Adipocyte (in vitro differentiated cells): Measurements from ENCODE around the gene OR10AG1.

ENCODE experiments used
- DNase-seq: peaks from one replicate; pipeline ENCODE4 v3.0.0-alpha.2; 2015; ENCODE audit warnings: low read depth
- H3K27me3 ChIP-seq: replicated peaks from 2 replicates; pipeline ENCODE4 v1.7.0; 2013; ENCODE audit warnings: mild to moderate bottlenecking, low read length, moderate library complexity; ENCODE audit not compliant: control insufficient read depth, insufficient read depth
- H3K36me3 ChIP-seq: 2 replicates; pipeline ENCODE4 v1.7.0; 2013; ENCODE audit warnings: low read length, mild to moderate bottlenecking, moderate library complexity; ENCODE audit not compliant: control insufficient read depth, insufficient read depth, severe bottlenecking
- H3K4me1 ChIP-seq: 2 replicates; pipeline ENCODE4 v1.7.0; 2013; ENCODE audit warnings: mild to moderate bottlenecking, low read length, moderate library complexity; ENCODE audit not compliant: control insufficient read depth, insufficient read depth
- H3K4me3 ChIP-seq: 2 replicates; pipeline ENCODE4 v1.7.0; 2013; ENCODE audit warnings: mild to moderate bottlenecking, low read length, moderate library complexity
- H3K9ac ChIP-seq: 2 replicates; pipeline ENCODE4 v1.7.0; 2013; ENCODE audit warnings: mild to moderate bottlenecking, low read length, moderate library complexity
- H3K9me3 ChIP-seq: 2 replicates; pipeline ENCODE4 v1.7.0; 2013; ENCODE audit warnings: mild to moderate bottlenecking, low read length, moderate library complexity; ENCODE audit not compliant: control insufficient read depth

The OR10AG1 gene

GRCh38 chr11:55920537-55920936, 49.2 kb downstream of the OR10AG1 start:
- Histone ChIP-seq H3K9ac (no peak overlapping the region), H3K4me3 (no peak overlapping the region), H3K27me3 (no peaks in the 10 kb centered on the region), H3K4me1 (no peaks in the 10 kb centered on the region), H3K36me3 (no peaks in the 10 kb centered on the region), H3K9me3 (no peaks in the 10 kb centered on the region)
- no peak for DNase-seq
